ENCODE measurements around the gene CSK. TPM values are rescaled to one million over a fixed set of nuclear protein-coding genes. Genes with fewer than 3 reads are reported as not detected.

The CSK gene
- total and polyA plus RNA-seq, 8 donors: 15.2 to 61.0 (median 24.0) TPM

GRCh38 chr15:74742422-74742821, 39.5 kb upstream of the CSK start:
- no peak for DNase-seq
- Histone ChIP-seq H3K36me3 (no peaks in the 10 kb centered on the region), H3K4me1 (no peaks in the 10 kb centered on the region), H3K27ac (no peak overlapping the region), H3K27me3 (peaks cover 0 to 6% (median 0%) of the 10 kb centered on the region in 3 donors), H3K9me3 (peaks cover 0 to 7% (median 5%) of the 10 kb centered on the region in 4 donors), H3K4me3 (no peak overlapping the region)
- 78 to 88% (median 81%) methylated on average over 5 of the region's 5 CpGs for WGBS, 5 donors
- no peak for TF ChIP-seq POLR2AphosphoS5 (IDR thresholded peaks at IDR 0.05)
- TF ChIP-seq, protein P1, sequence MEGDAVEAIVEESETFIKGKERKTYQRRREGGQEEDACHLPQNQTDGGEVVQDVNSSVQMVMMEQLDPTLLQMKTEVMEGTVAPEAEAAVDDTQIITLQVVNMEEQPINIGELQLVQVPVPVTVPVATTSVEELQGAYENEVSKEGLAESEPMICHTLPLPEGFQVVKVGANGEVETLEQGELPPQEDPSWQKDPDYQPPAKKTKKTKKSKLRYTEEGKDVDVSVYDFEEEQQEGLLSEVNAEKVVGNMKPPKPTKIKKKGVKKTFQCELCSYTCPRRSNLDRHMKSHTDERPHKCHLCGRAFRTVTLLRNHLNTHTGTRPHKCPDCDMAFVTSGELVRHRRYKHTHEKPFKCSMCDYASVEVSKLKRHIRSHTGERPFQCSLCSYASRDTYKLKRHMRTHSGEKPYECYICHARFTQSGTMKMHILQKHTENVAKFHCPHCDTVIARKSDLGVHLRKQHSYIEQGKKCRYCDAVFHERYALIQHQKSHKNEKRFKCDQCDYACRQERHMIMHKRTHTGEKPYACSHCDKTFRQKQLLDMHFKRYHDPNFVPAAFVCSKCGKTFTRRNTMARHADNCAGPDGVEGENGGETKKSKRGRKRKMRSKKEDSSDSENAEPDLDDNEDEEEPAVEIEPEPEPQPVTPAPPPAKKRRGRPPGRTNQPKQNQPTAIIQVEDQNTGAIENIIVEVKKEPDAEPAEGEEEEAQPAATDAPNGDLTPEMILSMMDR (IDR thresholded peaks at IDR 0.05): no peak
- no peak for TF ChIP-seq POLR2A (IDR thresholded peaks at IDR 0.05)
- no peak for TF ChIP-seq EP300 (IDR thresholded peaks at IDR 0.05)
- intact Hi-C loops (cut with DNase I; ENCODE audit: low total_unique reads): no loop called here

GRCh38 chr15:74746389-74746788, 35.5 kb upstream of the CSK start:
- H3K4me1 ChIP-seq: no peaks in the 10 kb centered on the region
- no peak overlapping the region for H3K4me3 ChIP-seq
- no peak for TF ChIP-seq POLR2AphosphoS5 (IDR thresholded peaks at IDR 0.05)
- intact Hi-C loops (cut with DNase I; ENCODE audit: low total_unique reads): no loop called here
- no peaks in the 10 kb centered on the region for H3K36me3 ChIP-seq
- peaks cover 0 to 7% (median 5%) of the 10 kb centered on the region in 4 donors for H3K9me3 ChIP-seq
- no peak for DNase-seq
- H3K27ac ChIP-seq: no peak overlapping the region
- 62 to 73% (median 70%) methylated on average over 4 of the region's 4 CpGs for WGBS, 5 donors
- H3K27me3 ChIP-seq: peaks cover 0 to 6% (median 0%) of the 10 kb centered on the region in 3 donors

DNA sequence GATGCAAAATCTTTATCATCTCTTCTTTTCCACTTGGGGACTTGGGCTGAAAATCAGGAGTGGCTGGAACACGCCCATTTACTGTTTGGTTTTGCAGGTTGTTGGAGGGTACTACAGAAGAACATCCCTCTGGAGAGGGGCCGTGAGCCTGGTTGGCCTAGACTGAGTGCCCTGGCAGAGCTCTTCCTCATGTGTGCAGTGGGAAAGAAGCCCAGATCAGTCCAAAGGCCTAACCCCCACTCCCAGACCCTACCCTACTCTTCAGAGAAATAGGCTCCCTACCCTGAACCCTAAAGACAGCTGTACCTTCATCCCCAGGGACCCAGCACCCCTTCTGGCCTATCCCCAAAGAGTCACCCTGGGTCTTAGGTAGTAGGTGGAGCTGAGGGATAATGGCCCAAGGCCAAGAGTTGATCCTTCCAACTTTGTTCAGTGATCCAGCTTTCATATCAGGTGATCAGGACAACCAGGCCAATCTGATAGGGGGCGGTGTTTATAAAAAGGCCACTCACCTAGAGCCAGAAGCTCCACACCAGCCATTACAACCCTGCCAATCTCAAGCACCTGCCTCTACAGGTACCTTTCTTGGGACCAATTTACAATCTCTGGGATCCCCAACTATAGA, 33.4 kb upstream of the CSK start, which contains the start of gene CYP1A2:
Gene CYP1A2, plus strand, starts transcription at position 524 of the 625 bp plus-strand sequence. CDS start 894 bp downstream, outside the sequence.
- Histone ChIP-seq H3K9me3 (no peaks in the 10 kb centered on the region), H3K27ac (no peak within 1 kb of the TSS), H3K36me3 (no peaks in the 10 kb centered on the region), H3K4me3 (no peak within 1 kb of the TSS), H3K4me1 (no peaks in the 10 kb centered on the region), H3K27me3 (no peaks in the 10 kb centered on the region)
- DNase-seq: no peak
- WGBS, 5 donors: 53 to 76% (median 58%) methylated on average over 3 of the region's 3 CpGs
- no peak for TF ChIP-seq POLR2AphosphoS5 (IDR thresholded peaks at IDR 0.05)
- TF ChIP-seq, protein P1 (IDR thresholded peaks at IDR 0.05): no peak
- TF ChIP-seq POLR2A (IDR thresholded peaks at IDR 0.05): no peak
- no peak for TF ChIP-seq EP300 (IDR thresholded peaks at IDR 0.05)
- intact Hi-C loops (cut with DNase I; ENCODE audit: low total_unique reads): no loop called here

GRCh38 chr15:74749832-74750231, 32.0 kb upstream of the CSK start:
- no peaks in the 10 kb centered on the region for H3K4me1 ChIP-seq

More at GRCh38 chr15:74749832-74750231, 32.0 kb upstream of the CSK start:
- no peak overlapping the region for H3K4me3 ChIP-seq
- WGBS, 5 donors: 85 to 94% (median 90%) methylated on average over 3 to 20 of the region's 20 CpGs
- no peaks in the 10 kb centered on the region for H3K9me3 ChIP-seq
- no peak overlapping the region for H3K27ac ChIP-seq
- intact Hi-C loops (cut with DNase I; ENCODE audit: low total_unique reads): no loop called here
- TF ChIP-seq POLR2AphosphoS5 (IDR thresholded peaks at IDR 0.05) (no peak), EP300 (IDR thresholded peaks at IDR 0.05) (no peak), POLR2A (IDR thresholded peaks at IDR 0.05) (no peak)
- TF ChIP-seq, protein P1 (IDR thresholded peaks at IDR 0.05): no peak
- no peaks in the 10 kb centered on the region for H3K27me3 ChIP-seq
- H3K36me3 ChIP-seq: no peaks in the 10 kb centered on the region
- DNase-seq: no peak
